ENCODE data around the gene HTR2B.

HTR2B gene

DNA sequence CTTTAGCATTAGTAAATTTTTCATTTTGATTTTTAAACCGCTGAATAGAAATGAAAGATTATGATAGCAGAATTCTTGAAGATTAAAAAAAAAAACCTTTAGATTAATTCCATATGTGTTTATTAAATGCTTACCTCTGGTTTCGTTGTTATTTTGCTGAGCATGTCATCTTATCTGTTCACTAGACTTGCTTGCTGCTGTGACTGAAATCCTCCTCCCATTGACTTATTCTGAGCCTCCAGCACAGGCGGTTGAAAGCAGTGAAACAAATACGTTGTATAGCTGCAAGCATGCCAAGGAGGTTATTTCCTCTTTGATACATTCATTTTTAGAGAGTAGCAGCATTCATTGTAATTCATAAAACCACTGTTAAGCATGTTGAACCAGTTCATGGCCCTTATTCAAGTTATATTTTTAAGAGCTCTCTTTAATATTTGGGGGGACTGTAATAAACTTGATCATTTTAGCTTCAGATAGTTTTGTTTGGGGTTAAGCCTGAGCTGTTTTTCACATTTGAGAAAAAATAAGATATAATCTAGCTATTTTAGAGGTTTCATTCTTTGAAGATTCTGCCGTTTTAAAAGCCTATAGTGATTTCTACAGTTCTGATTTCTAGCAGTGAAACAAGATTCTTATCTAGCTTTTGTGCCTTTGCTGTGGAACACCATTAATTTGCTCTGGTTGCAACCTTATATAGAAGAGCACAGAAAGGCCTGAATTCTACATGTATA is at the start of gene HTR2B:
Gene HTR2B, minus strand, starts transcription at position 205 of the 731 bp plus-strand sequence. CDS start 1,278 bp downstream, outside the sequence.
- H3K9ac ChIP-seq (ENCODE audit: low read length in 5 of 5) = peak within 1 kb of the TSS in 3 of 5 donors; percentile 13 to 62 (median 34)
- H3K36me3 ChIP-seq (ENCODE audit: control insufficient read depth in 5 of 5, insufficient read depth in 5 of 5, low read length in 5 of 5) = no peaks in the 10 kb centered on the region
- no peak within 1 kb of the TSS for H3K27ac ChIP-seq (ENCODE audit: low read depth, low read length)
- H3K4me3 ChIP-seq (ENCODE audit: low read depth in 1 of 5, low read length in 5 of 5) = peak within 1 kb of the TSS in 2 of 5 donors; percentile 1 to 52
- H3K9me3 ChIP-seq (ENCODE audit: control insufficient read depth in 5 of 5, low read length in 5 of 5) = no peaks in the 10 kb centered on the region
- H3K27me3 ChIP-seq (ENCODE audit: control insufficient read depth in 5 of 5, insufficient read depth in 4 of 5, low read length in 5 of 5) = no peaks in the 10 kb centered on the region
- peaks cover 0 to 16% (median 4%) of the 10 kb centered on the region in 5 donors for H3K4me1 ChIP-seq (ENCODE audit: control insufficient read depth in 5 of 5, insufficient read depth in 5 of 5, low read length in 5 of 5)

- Histone ChIP-seq H3K9ac (ENCODE audit: low read length in 5 of 5) (no peak overlapping the region), H3K27ac (ENCODE audit: low read depth, low read length) (no peak overlapping the region), H3K4me1 (ENCODE audit: control insufficient read depth in 5 of 5, insufficient read depth in 5 of 5, low read length in 5 of 5) (peaks cover 0 to 19% (median 7%) of the 10 kb centered on the region in 5 donors), H3K9me3 (ENCODE audit: control insufficient read depth in 5 of 5, low read length in 5 of 5) (no peaks in the 10 kb centered on the region), H3K4me3 (ENCODE audit: low read depth in 1 of 5, low read length in 5 of 5) (no peak overlapping the region), H3K27me3 (ENCODE audit: control insufficient read depth in 5 of 5, insufficient read depth in 4 of 5, low read length in 5 of 5) (no peaks in the 10 kb centered on the region), H3K36me3 (ENCODE audit: control insufficient read depth in 5 of 5, insufficient read depth in 5 of 5, low read length in 5 of 5) (peaks cover 23 to 44% (median 24%) of the 10 kb centered on the region in 5 donors)
Measured at GRCh38 chr2:231174211-231174651, 49.4 kb upstream of the HTR2B start.

- peaks cover 0 to 25% (median 7%) of the 10 kb centered on the region in 5 donors for H3K4me1 ChIP-seq (ENCODE audit: control insufficient read depth in 5 of 5, insufficient read depth in 5 of 5, low read length in 5 of 5)
- H3K4me3 ChIP-seq (ENCODE audit: low read depth in 1 of 5, low read length in 5 of 5) = no peak overlapping the region
- peaks cover 35 to 63% (median 36%) of the 10 kb centered on the region in 5 donors for H3K36me3 ChIP-seq (ENCODE audit: control insufficient read depth in 5 of 5, insufficient read depth in 5 of 5, low read length in 5 of 5)
- H3K27ac ChIP-seq (ENCODE audit: low read depth, low read length) = no peak overlapping the region
- H3K9ac ChIP-seq (ENCODE audit: low read length in 5 of 5) = no peak overlapping the region
- H3K27me3 ChIP-seq (ENCODE audit: control insufficient read depth in 5 of 5, insufficient read depth in 4 of 5, low read length in 5 of 5) = no peaks in the 10 kb centered on the region
- no peaks in the 10 kb centered on the region for H3K9me3 ChIP-seq (ENCODE audit: control insufficient read depth in 5 of 5, low read length in 5 of 5)
Measured at GRCh38 chr2:231172025-231172424, 47.2 kb upstream of the HTR2B start.

DNA sequence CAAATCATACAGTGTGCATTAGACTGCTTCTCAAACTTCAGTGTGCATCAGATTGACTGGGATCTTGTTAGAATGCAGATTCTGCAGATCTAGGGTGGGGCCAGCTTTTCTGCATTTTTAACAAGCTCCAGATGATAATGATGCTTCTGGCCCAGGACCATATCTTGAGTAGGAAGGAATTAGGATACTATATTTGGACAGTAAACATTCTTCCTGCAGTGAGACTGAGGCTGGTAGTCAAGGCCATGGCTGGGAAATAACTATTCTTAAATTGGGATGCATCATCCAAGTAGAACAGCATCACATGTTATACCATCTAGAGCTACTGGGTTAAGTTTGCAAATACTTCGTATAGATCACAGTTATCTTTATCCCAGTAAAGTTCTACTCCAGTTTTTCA is 45.2 kb upstream of the HTR2B start:
- Histone ChIP-seq H3K4me1 (ENCODE audit: control insufficient read depth in 5 of 5, insufficient read depth in 5 of 5, low read length in 5 of 5) (peaks cover 0 to 25% (median 7%) of the 10 kb centered on the region in 5 donors), H3K9me3 (ENCODE audit: control insufficient read depth in 5 of 5, low read length in 5 of 5) (no peaks in the 10 kb centered on the region), H3K27me3 (ENCODE audit: control insufficient read depth in 5 of 5, insufficient read depth in 4 of 5, low read length in 5 of 5) (no peaks in the 10 kb centered on the region), H3K36me3 (ENCODE audit: control insufficient read depth in 5 of 5, insufficient read depth in 5 of 5, low read length in 5 of 5) (peaks cover 42 to 73% (median 56%) of the 10 kb centered on the region in 5 donors), H3K4me3 (ENCODE audit: low read depth in 1 of 5, low read length in 5 of 5) (no peak overlapping the region), H3K9ac (ENCODE audit: low read length in 5 of 5) (no peak overlapping the region), H3K27ac (ENCODE audit: low read depth, low read length) (no peak overlapping the region)

GRCh38 chr2:231169488-231169887 is 44.6 kb upstream of the HTR2B start:
- Histone ChIP-seq H3K4me1 (ENCODE audit: control insufficient read depth in 5 of 5, insufficient read depth in 5 of 5, low read length in 5 of 5) (peaks cover 0 to 25% (median 7%) of the 10 kb centered on the region in 5 donors), H3K27me3 (ENCODE audit: control insufficient read depth in 5 of 5, insufficient read depth in 4 of 5, low read length in 5 of 5) (no peaks in the 10 kb centered on the region), H3K36me3 (ENCODE audit: control insufficient read depth in 5 of 5, insufficient read depth in 5 of 5, low read length in 5 of 5) (peaks cover 41 to 72% (median 59%) of the 10 kb centered on the region in 5 donors), H3K9ac (ENCODE audit: low read length in 5 of 5) (no peak overlapping the region), H3K4me3 (ENCODE audit: low read depth in 1 of 5, low read length in 5 of 5) (no peak overlapping the region), H3K27ac (ENCODE audit: low read depth, low read length) (no peak overlapping the region), H3K9me3 (ENCODE audit: control insufficient read depth in 5 of 5, low read length in 5 of 5) (no peaks in the 10 kb centered on the region)

- H3K4me3 ChIP-seq (ENCODE audit: low read depth in 1 of 5, low read length in 5 of 5) = no peak overlapping the region
- no peak overlapping the region for H3K27ac ChIP-seq (ENCODE audit: low read depth, low read length)
- no peaks in the 10 kb centered on the region for H3K27me3 ChIP-seq (ENCODE audit: control insufficient read depth in 5 of 5, insufficient read depth in 4 of 5, low read length in 5 of 5)
- no peak overlapping the region for H3K9ac ChIP-seq (ENCODE audit: low read length in 5 of 5)
- H3K9me3 ChIP-seq (ENCODE audit: control insufficient read depth in 5 of 5, low read length in 5 of 5) = no peaks in the 10 kb centered on the region
- H3K36me3 ChIP-seq (ENCODE audit: control insufficient read depth in 5 of 5, insufficient read depth in 5 of 5, low read length in 5 of 5) = peaks cover 41 to 77% (median 67%) of the 10 kb centered on the region in 5 donors
- peaks cover 0 to 20% (median 7%) of the 10 kb centered on the region in 5 donors for H3K4me1 ChIP-seq (ENCODE audit: control insufficient read depth in 5 of 5, insufficient read depth in 5 of 5, low read length in 5 of 5)
Measured at GRCh38 chr2:231168460-231169139, 43.8 kb upstream of the HTR2B start.

DNA sequence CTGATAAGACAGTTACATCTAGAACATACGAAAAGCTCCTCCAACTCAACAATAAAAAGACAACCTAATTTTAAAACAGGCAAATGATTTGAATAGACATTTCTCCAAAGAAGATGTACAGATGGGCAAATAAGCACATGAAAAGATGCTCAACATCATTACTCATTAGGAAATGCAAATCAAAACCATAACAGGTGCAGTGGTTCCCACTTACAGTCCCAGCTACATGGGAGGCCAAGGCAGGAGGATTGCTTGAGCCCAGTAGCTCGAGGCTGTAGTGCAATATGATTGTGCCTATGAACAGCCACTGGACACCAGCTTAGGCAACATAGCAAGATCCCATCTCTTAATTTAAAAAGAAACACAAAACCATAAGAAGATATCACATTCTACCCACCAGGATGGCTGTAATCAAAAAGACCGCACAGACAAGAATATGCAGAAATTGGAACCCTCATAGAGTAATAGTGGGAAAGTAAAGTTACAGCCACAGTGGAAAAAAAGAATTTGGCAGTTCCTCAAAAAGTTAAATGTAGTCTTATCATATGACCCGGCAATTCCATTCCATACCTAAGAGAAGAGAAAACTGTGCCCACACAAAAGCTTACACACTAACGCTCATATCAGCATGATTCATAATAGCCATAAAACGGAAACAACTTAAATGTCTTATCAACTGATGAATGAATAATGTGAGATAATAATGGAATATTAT is 43.1 kb upstream of the HTR2B start:
- H3K27ac ChIP-seq (ENCODE audit: low read depth, low read length) = no peak overlapping the region
- peaks cover 0 to 20% (median 7%) of the 10 kb centered on the region in 5 donors for H3K4me1 ChIP-seq (ENCODE audit: control insufficient read depth in 5 of 5, insufficient read depth in 5 of 5, low read length in 5 of 5)
- no peak overlapping the region for H3K9ac ChIP-seq (ENCODE audit: low read length in 5 of 5)
- H3K27me3 ChIP-seq (ENCODE audit: control insufficient read depth in 5 of 5, insufficient read depth in 4 of 5, low read length in 5 of 5) = no peaks in the 10 kb centered on the region
- H3K4me3 ChIP-seq (ENCODE audit: low read depth in 1 of 5, low read length in 5 of 5) = no peak overlapping the region
- no peaks in the 10 kb centered on the region for H3K9me3 ChIP-seq (ENCODE audit: control insufficient read depth in 5 of 5, low read length in 5 of 5)
- H3K36me3 ChIP-seq (ENCODE audit: control insufficient read depth in 5 of 5, insufficient read depth in 5 of 5, low read length in 5 of 5) = peaks cover 41 to 77% (median 68%) of the 10 kb centered on the region in 5 donors

- Histone ChIP-seq H3K9me3 (ENCODE audit: control insufficient read depth in 5 of 5, low read length in 5 of 5) (no peaks in the 10 kb centered on the region), H3K36me3 (ENCODE audit: control insufficient read depth in 5 of 5, insufficient read depth in 5 of 5, low read length in 5 of 5) (peaks cover 32 to 54% (median 44%) of the 10 kb centered on the region in 5 donors), H3K4me1 (ENCODE audit: control insufficient read depth in 5 of 5, insufficient read depth in 5 of 5, low read length in 5 of 5) (peaks cover 0 to 27% (median 12%) of the 10 kb centered on the region in 5 donors), H3K9ac (ENCODE audit: low read length in 5 of 5) (no peak overlapping the region), H3K4me3 (ENCODE audit: low read depth in 1 of 5, low read length in 5 of 5) (no peak overlapping the region), H3K27me3 (ENCODE audit: control insufficient read depth in 5 of 5, insufficient read depth in 4 of 5, low read length in 5 of 5) (no peaks in the 10 kb centered on the region), H3K27ac (ENCODE audit: low read depth, low read length) (no peak overlapping the region)
Measured at GRCh38 chr2:231163414-231164095, 38.7 kb upstream of the HTR2B start.

- Histone ChIP-seq H3K9me3 (ENCODE audit: control insufficient read depth in 5 of 5, low read length in 5 of 5) (no peaks in the 10 kb centered on the region), H3K4me1 (ENCODE audit: control insufficient read depth in 5 of 5, insufficient read depth in 5 of 5, low read length in 5 of 5) (peaks cover 0 to 27% (median 12%) of the 10 kb centered on the region in 5 donors), H3K27ac (ENCODE audit: low read depth, low read length) (peak overlapping the region; percentile 4), H3K36me3 (ENCODE audit: control insufficient read depth in 5 of 5, insufficient read depth in 5 of 5, low read length in 5 of 5) (peaks cover 29 to 50% (median 42%) of the 10 kb centered on the region in 5 donors), H3K4me3 (ENCODE audit: low read depth in 1 of 5, low read length in 5 of 5) (no peak overlapping the region), H3K9ac (ENCODE audit: low read length in 5 of 5) (no peak overlapping the region), H3K27me3 (ENCODE audit: control insufficient read depth in 5 of 5, insufficient read depth in 4 of 5, low read length in 5 of 5) (no peaks in the 10 kb centered on the region)
Measured at GRCh38 chr2:231163011-231163410, 38.2 kb upstream of the HTR2B start.

Data from subcutaneous abdominal adipose tissue (tissue), 5 donors.